Measurements from ENCODE around the gene CPN1. TPM values are rescaled to one million over a fixed set of nuclear protein-coding genes. Genes with fewer than 3 reads are reported as not detected.

The CPN1 gene
- total RNA-seq, 4 donors from 2014 or later: not detected

- Histone ChIP-seq H3K27ac (replicated peaks in 1 of 4) (peak overlapping the region in 3 of 4 donors; percentile 13 to 59 (median 57)), H3K27me3 (no peaks in the 10 kb centered on the region), H3K36me3 (no peaks in the 10 kb centered on the region), H3K9me3 (no peaks in the 10 kb centered on the region), H3K4me3 (no peak overlapping the region), H3K4me1 (peaks cover 23 to 92% (median 80%) of the 10 kb centered on the region in 4 donors)
- 66% methylated on average over 6 of the region's 6 CpGs for WGBS
- no peak for TF ChIP-seq POLR2AphosphoS5 (IDR thresholded peaks at IDR 0.05)
- TF ChIP-seq EP300 (IDR thresholded peaks at IDR 0.05): no peak
- TF ChIP-seq, protein P1, sequence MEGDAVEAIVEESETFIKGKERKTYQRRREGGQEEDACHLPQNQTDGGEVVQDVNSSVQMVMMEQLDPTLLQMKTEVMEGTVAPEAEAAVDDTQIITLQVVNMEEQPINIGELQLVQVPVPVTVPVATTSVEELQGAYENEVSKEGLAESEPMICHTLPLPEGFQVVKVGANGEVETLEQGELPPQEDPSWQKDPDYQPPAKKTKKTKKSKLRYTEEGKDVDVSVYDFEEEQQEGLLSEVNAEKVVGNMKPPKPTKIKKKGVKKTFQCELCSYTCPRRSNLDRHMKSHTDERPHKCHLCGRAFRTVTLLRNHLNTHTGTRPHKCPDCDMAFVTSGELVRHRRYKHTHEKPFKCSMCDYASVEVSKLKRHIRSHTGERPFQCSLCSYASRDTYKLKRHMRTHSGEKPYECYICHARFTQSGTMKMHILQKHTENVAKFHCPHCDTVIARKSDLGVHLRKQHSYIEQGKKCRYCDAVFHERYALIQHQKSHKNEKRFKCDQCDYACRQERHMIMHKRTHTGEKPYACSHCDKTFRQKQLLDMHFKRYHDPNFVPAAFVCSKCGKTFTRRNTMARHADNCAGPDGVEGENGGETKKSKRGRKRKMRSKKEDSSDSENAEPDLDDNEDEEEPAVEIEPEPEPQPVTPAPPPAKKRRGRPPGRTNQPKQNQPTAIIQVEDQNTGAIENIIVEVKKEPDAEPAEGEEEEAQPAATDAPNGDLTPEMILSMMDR (IDR thresholded peaks at IDR 0.05): no peak
- DNase-seq (ENCODE audit: extremely low spot score): no peak
- intact Hi-C loops (cut with DNase I): no loop called here
These were observed 81.5 kb downstream of the CPN1 start for GRCh38 chr10:100000109-100000644.

GRCh38 chr10:99999319-100000108, 82.2 kb downstream of the CPN1 start:
- Histone ChIP-seq H3K9me3 (no peaks in the 10 kb centered on the region), H3K36me3 (no peaks in the 10 kb centered on the region), H3K27me3 (no peaks in the 10 kb centered on the region), H3K4me3 (peak overlapping the region in 1 of 4 donors; percentile 7), H3K27ac (replicated peaks in 1 of 4) (peak overlapping the region in 3 of 4 donors; percentile 13 to 59 (median 57)), H3K4me1 (peaks cover 21 to 92% (median 81%) of the 10 kb centered on the region in 4 donors)
- intact Hi-C loops (cut with DNase I): no loop called here
- no peak for DNase-seq (ENCODE audit: extremely low spot score)
- 61% methylated on average over 8 of the region's 8 CpGs for WGBS
- TF ChIP-seq, protein P1 (IDR thresholded peaks at IDR 0.05): no peak
- no peak for TF ChIP-seq POLR2A (IDR thresholded peaks at IDR 0.05; ENCODE audit: low read depth)
- no peak for TF ChIP-seq POLR2AphosphoS5 (IDR thresholded peaks at IDR 0.05)
- no peak for TF ChIP-seq EP300 (IDR thresholded peaks at IDR 0.05)

DNA sequence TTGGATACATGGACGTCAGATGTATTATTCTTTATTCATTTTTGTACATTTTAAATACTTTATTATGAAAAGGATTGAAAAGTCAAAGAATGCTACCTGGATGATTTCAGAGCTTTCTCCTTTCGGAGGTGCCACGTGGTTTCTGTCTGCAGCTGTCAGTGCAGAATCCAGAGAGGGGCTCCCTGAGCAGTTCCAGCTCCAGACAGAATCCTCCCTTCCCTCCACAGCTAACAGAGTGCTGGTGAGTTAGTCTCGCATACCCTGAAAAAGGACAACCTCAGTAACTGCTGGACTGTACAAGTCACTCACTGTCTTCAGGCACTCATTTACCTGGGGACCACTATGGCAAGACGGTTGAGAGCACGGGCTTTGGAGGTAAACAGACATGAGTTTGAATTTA, 82.8 kb downstream of the CPN1 start:
- intact Hi-C loops (cut with DNase I): no loop called here
- no peak for DNase-seq (ENCODE audit: extremely low spot score)
- peak overlapping the region in 1 of 4 donors; percentile 7 for H3K4me3 ChIP-seq
- peak overlapping the region in 3 of 4 donors; percentile 13 to 59 (median 57) for H3K27ac ChIP-seq (replicated peaks in 1 of 4)
- TF ChIP-seq POLR2AphosphoS5 (IDR thresholded peaks at IDR 0.05): no peak
- TF ChIP-seq, protein P1 (IDR thresholded peaks at IDR 0.05): no peak
- no peak for TF ChIP-seq EP300 (IDR thresholded peaks at IDR 0.05)
- no peak for TF ChIP-seq POLR2A (IDR thresholded peaks at IDR 0.05; ENCODE audit: low read depth)
- H3K4me1 ChIP-seq: peaks cover 26 to 93% (median 82%) of the 10 kb centered on the region in 4 donors
- H3K27me3 ChIP-seq: no peaks in the 10 kb centered on the region
- H3K9me3 ChIP-seq: no peaks in the 10 kb centered on the region
- WGBS: 66% methylated on average over 6 of the region's 6 CpGs
- no peaks in the 10 kb centered on the region for H3K36me3 ChIP-seq

GRCh38 chr10:99996671-99997648, 84.7 kb downstream of the CPN1 start:
- intact Hi-C loops (cut with DNase I): no loop called here
- 21% methylated on average over 4 of the region's 4 CpGs for WGBS
- peaks cover 26 to 82% (median 81%) of the 10 kb centered on the region in 4 donors for H3K4me1 ChIP-seq

More at GRCh38 chr10:99996671-99997648, 84.7 kb downstream of the CPN1 start:
- TF ChIP-seq POLR2A (IDR thresholded peaks at IDR 0.05; ENCODE audit: low read depth) (no peak), POLR2AphosphoS5 (IDR thresholded peaks at IDR 0.05) (no peak), EP300 (IDR thresholded peaks at IDR 0.05) (no peak)
- TF ChIP-seq, protein P1 (IDR thresholded peaks at IDR 0.05): no peak
- no peaks in the 10 kb centered on the region for H3K9me3 ChIP-seq
- H3K4me3 ChIP-seq: peak overlapping the region in 2 of 4 donors; percentile 4 to 19
- no peaks in the 10 kb centered on the region for H3K27me3 ChIP-seq
- no peak for DNase-seq (ENCODE audit: extremely low spot score)
- no peaks in the 10 kb centered on the region for H3K36me3 ChIP-seq
- H3K27ac ChIP-seq (replicated peaks in 1 of 4): peak overlapping the region; percentile 7 to 52 (median 30)

Measured in esophagus muscularis mucosa (tissue), 4 donors.